SU-DHL-6 (cell line): ENCODE results near the gene EEF1B2.
"Not testable (repeated sequence)": the region's sequence is repeated elsewhere in the genome, so short reads cannot be mapped to it uniquely, and the experiment has no call there.

Experiments used
- H2AFZ ChIP-seq: fragments of 200-600 bp; sonication (generic); 2 replicates; pipeline ENCODE4 v1.6.1; 2014; ENCODE audit warnings: low read depth, mild to moderate bottlenecking, moderate library complexity, mixed read lengths, antibody characterized with exemption, low read length; ENCODE audit not compliant: severe bottlenecking
- H3F3A ChIP-seq: fragments of 200-600 bp; shearing (Covaris generic); 2 replicates; pipeline ENCODE4 v1.6.0; 2016; ENCODE audit warnings: antibody characterized with exemption, mild to moderate bottlenecking; ENCODE audit not compliant: insufficient read depth
- H3K27ac ChIP-seq: fragments of 200-600 bp; sonication (generic); 2 replicates; pipeline ENCODE4 v1.5.1; 2016; ENCODE audit warnings: low read depth, mild to moderate bottlenecking, low read length, moderate library complexity, mixed read lengths
- H3K27me3 ChIP-seq: fragments of 200-600 bp; sonication (generic), shearing (Covaris generic); 2 replicates; pipeline ENCODE4 v1.6.0; 2014; ENCODE audit warnings: mild to moderate bottlenecking, low read length
- H3K36me3 ChIP-seq: fragments of 200-600 bp; sonication (generic); 2 replicates; pipeline ENCODE4 v1.6.1; 2014; ENCODE audit warnings: mild to moderate bottlenecking, low read length, mixed read lengths
- H3K4me2 ChIP-seq: fragments of 300-600, 200-600 bp; shearing (Covaris generic), sonication (generic); 2 replicates; pipeline ENCODE4 v1.6.0; 2014; ENCODE audit warnings: low read length, low read depth, mild to moderate bottlenecking; ENCODE audit not compliant: poor library complexity, severe bottlenecking
- H3K4me3 ChIP-seq: fragments of 200-600 bp; sonication (generic); 2 replicates; pipeline ENCODE4 v1.5.1; 2014; ENCODE audit warnings: antibody characterized with exemption, low read length, mild to moderate bottlenecking, mixed read lengths; ENCODE audit not compliant: insufficient read depth, poor library complexity, severe bottlenecking
- H3K79me2 ChIP-seq: fragments of 200-600 bp; sonication (generic); 2 replicates; pipeline ENCODE4 v1.6.1; 2014; ENCODE audit warnings: mild to moderate bottlenecking, low read length, moderate library complexity; ENCODE audit not compliant: insufficient read depth
- H3K9ac ChIP-seq: fragments of 200-600 bp; sonication (generic); 2 replicates; pipeline ENCODE4 v1.7.0; 2014; ENCODE audit warnings: mild to moderate bottlenecking, low read length
- H3K9me2 ChIP-seq: fragments of 200-600 bp; sonication (generic); replicated peaks from 2 replicates; pipeline ENCODE4 v1.6.1; 2014; ENCODE audit warnings: low read length; ENCODE audit not compliant: insufficient read depth
- H3K9me3 ChIP-seq: fragments of 200-600 bp; sonication (generic); 2 replicates; pipeline ENCODE4 v1.6.1; 2014; ENCODE audit warnings: low read length, mixed read lengths; ENCODE audit not compliant: insufficient read depth
- H4K20me1 ChIP-seq: fragments of 200-600 bp; sonication (generic); 2 replicates; pipeline ENCODE4 v1.6.1; 2014; ENCODE audit warnings: low read depth, mild to moderate bottlenecking, antibody characterized with exemption, low read length, moderate library complexity, mixed read lengths
- CTCF ChIP-seq: fragments of 200-600 bp; sonication (generic); IDR thresholded peaks from one replicate; pipeline ENCODE4 v1.5.1; 2017; ENCODE audit warnings: antibody characterized with exemption, mild to moderate bottlenecking, low read length, moderate library complexity; ENCODE audit not compliant: insufficient read depth, poor library complexity, severe bottlenecking
- EZH2phosphoT487 ChIP-seq: fragments of 200-600 bp; sonication (generic), shearing (Covaris generic); conservative IDR thresholded peaks from 2 replicates; pipeline ENCODE4 v1.6.1; 2018; ENCODE audit warnings: mild to moderate bottlenecking, antibody characterized with exemption, low read length, moderate library complexity, mixed read lengths

EEF1B2 gene

GRCh38 chr2:206202446-206202845 lies 42.8 kb downstream of the EEF1B2 start:
- Histone ChIP-seq H3K9ac (no peak overlapping the region), H3K9me2 (no peaks in the 10 kb centered on the region), H3K4me2 (no peak overlapping the region), H3K79me2 (no peaks in the 10 kb centered on the region), H3K27me3 (no peaks in the 10 kb centered on the region), H3K36me3 (no peaks in the 10 kb centered on the region), H4K20me1 (no peaks in the 10 kb centered on the region), H3K4me3 (no peak overlapping the region), H3K27ac (no peak overlapping the region), H3K9me3 (no peaks in the 10 kb centered on the region), H2AFZ (no peak overlapping the region), H3F3A (no peaks in the 10 kb centered on the region)
- TF ChIP-seq EZH2phosphoT487, result no peak
- no peak for TF ChIP-seq CTCF

- TF ChIP-seq EZH2phosphoT487 (no peak), CTCF (no peak)
- no peaks in the 10 kb centered on the region for H3K9me3 ChIP-seq
- no peak overlapping the region for H3K27ac ChIP-seq
- H3K36me3 ChIP-seq, result no peaks in the 10 kb centered on the region
- H4K20me1 ChIP-seq, result no peaks in the 10 kb centered on the region
- H3K9me2 ChIP-seq, result no peaks in the 10 kb centered on the region
- no peak overlapping the region for H3K4me3 ChIP-seq
- H3K4me2 ChIP-seq, result no peak overlapping the region
- H2AFZ ChIP-seq, result no peak overlapping the region
- H3F3A ChIP-seq, result no peaks in the 10 kb centered on the region
- H3K27me3 ChIP-seq, result no peaks in the 10 kb centered on the region
- H3K79me2 ChIP-seq, result no peaks in the 10 kb centered on the region
- no peak overlapping the region for H3K9ac ChIP-seq
Measured at GRCh38 chr2:206203331-206203730, 43.6 kb downstream of the EEF1B2 start.

GRCh38 chr2:206204710-206205109 lies 45.0 kb downstream of the EEF1B2 start:
- no peak overlapping the region for H3K4me2 ChIP-seq
- H2AFZ ChIP-seq, result no peak overlapping the region
- no peaks in the 10 kb centered on the region for H3K27me3 ChIP-seq
- no peak overlapping the region for H3K4me3 ChIP-seq
- no peak for TF ChIP-seq CTCF
- TF ChIP-seq EZH2phosphoT487, result no peak
- no peak overlapping the region for H3K27ac ChIP-seq
- H3F3A ChIP-seq, result no peaks in the 10 kb centered on the region
- no peaks in the 10 kb centered on the region for H3K36me3 ChIP-seq
- no peaks in the 10 kb centered on the region for H4K20me1 ChIP-seq
- H3K9me3 ChIP-seq, result no peaks in the 10 kb centered on the region
- H3K9me2 ChIP-seq, result no peaks in the 10 kb centered on the region
- H3K79me2 ChIP-seq, result no peaks in the 10 kb centered on the region
- no peak overlapping the region for H3K9ac ChIP-seq

GRCh38 chr2:206207316-206207715 lies 47.6 kb downstream of the EEF1B2 start:
- not testable (repeated sequence) for H2AFZ ChIP-seq, H3K4me2 ChIP-seq, H3K9me2 ChIP-seq, H3K27me3 ChIP-seq, H3F3A ChIP-seq, H3K27ac ChIP-seq, H3K9ac ChIP-seq, H3K79me2 ChIP-seq, H3K36me3 ChIP-seq, H3K4me3 ChIP-seq, H4K20me1 ChIP-seq, H3K9me3 ChIP-seq
